ENCODE data around the gene NUBP2.
"Not testable (repeated sequence)": the region's sequence is repeated elsewhere in the genome, so short reads cannot be mapped to it uniquely, and the experiment has no call there.

The NUBP2 gene

DNA sequence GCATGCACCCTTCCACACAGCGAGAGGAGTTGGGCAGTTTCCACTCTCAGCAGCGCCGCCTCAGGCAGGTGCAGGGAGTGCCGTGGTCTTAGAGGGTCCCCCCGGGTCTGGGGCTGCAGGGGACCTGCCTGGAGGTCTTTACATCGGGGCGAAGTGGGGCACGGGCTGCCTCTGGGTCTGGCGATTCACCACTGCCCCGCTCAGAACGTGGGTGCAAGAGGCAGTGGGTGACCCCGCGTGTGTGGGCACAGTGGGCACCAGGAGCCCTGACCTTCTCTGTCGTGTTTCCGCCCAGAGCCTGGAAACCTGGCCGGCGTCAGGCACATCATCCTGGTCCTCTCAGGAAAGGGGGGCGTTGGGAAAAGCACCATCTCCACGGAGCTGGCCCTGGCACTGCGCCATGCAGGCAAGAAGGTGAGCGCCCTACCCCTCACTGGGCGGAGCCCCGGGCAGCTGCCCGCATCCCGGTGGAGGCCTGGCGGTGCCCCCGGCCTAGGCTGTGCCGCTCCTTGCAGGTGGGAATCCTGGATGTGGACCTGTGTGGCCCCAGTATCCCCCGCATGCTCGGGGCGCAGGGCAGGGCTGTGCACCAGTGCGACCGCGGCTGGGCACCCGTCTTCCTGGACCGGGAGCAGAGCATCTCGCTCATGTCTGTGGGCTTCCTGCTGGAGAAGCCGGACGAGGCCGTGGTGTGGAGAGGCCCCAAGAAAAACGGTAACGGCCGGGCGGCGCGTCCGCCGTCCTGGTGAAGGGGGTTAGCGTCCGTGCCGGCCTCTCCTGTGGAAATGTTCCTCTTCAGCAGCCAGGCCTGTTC, 3.7 kb downstream of the NUBP2 start:
- no peak for DNase-seq (ENCODE audit: low read depth)

GRCh38 chr16:1787056-1787321, 4.2 kb downstream of the NUBP2 start:
- no peak for DNase-seq (ENCODE audit: low read depth)

DNA sequence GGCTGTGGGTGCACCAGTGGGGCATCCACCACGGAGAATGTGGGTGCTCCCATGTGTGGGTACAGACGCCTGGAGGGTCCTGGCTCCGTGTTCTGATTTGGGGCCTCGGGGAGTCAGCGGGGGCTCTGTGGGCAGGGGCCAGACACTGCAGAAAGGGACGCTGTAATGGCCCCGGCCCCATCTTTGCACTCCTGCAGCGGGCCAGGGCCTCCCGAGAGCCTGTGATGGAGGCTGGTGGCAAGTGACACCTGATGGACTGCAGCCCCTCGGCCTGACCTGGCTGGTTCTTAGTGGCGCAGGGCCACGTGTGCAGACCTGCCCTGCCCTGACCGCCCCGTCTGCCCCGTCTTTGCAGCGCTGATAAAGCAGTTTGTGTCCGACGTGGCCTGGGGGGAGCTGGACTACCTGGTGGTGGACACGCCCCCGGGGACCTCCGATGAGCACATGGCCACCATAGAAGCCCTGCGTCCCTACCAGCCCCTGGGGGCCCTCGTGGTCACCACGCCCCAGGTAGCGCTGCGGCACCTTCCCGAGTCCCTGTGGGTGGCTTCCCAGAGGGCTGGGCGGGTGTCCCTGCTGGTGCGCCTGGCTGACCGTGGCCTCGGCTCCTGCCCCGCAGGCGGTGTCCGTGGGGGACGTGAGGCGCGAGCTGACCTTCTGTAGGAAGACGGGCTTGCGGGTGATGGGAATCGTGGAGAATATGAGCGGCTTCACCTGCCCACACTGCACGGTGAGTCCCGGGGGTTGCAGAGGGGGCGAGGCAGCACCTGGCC, 4.7 kb downstream of the NUBP2 start:
- DNase-seq (ENCODE audit: low read depth) = no peak

- no peak for DNase-seq (ENCODE audit: low read depth)
Measured at GRCh38 chr16:1788095-1788707, 5.4 kb downstream of the NUBP2 start.

GRCh38 chr16:1788708-1789100, 5.9 kb downstream of the NUBP2 start:
- DNase-seq (ENCODE audit: low read depth) = no peak

DNA sequence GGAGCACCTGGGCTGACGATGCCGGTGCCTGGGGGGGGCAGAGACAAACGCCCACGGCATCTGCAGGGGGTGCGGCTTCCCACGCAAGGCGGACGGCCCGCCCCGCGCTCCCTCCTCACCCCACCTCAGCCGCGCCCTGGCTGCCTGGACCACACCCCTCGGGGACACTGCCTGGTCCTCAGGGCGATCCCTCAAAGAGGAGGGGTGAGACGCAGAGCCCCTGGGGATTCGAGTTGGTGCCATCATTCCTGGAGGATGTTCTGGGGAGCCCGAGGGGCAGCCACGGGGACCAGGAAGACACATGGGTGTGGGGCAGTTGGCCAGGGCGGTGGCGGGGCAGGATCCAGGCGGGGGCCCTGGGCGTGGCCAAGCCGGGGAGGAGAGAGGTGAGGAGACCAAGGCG, 6.9 kb downstream of the NUBP2 start:
- DNase-seq (ENCODE audit: low read depth) = no peak

DNA sequence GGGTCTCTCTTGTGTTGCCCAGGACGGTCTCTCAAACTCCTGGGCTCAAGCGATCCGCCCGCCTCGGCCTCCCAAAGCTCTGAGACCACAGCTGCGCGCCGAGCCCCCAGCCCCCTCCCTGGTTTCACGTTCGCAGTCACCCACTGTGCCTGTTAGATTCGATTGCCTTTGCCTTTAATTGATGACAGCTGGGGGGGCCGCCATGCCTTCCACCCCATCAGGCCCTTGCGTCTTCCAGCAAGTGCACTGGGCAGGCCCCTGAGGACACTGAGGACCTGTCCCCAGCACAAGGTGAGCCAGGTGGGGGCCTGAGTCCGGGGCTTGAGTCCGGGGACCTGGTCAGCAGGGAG, 7.5 kb downstream of the NUBP2 start:
- DNase-seq (ENCODE audit: low read depth) = no peak

- no peak for DNase-seq (ENCODE audit: low read depth)
Measured at GRCh38 chr16:1790611-1791255, 8.0 kb downstream of the NUBP2 start.

DNA sequence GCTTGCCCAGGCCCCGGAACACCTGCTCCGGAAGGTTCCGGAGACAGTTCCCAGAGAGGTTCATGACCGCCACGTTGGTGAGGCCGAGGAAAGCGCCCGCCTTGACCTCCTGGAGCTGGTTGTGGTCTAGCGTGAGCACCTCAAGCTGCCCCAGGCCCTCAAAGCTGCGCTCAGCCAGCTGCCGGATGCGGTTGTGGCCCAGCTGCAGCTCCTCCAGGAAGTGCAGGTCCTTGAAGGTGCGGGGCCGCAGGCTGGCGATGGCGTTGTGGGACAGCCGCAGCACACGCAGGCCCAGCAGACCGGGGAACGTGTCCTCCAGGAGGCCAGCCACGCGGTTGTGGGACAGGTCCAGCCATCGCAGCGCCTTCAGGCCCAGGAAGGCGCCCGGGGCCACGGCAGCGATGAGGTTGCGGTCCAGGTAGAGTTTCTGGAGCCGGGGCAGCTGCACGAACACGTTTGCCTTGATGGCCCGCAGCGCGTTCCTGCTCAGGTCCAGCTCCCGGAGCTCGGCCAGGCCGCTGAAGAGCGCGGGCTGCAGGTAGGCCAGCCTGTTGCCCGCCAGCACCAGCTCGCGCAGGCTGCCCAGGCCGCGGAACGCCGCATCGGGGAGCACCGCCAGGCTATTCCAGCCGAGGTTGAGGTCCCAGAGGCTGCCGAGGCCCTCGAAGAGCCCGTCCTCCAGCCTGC, 8.6 kb downstream of the NUBP2 start:
- DNase-seq (ENCODE audit: low read depth) = no peak

DNA sequence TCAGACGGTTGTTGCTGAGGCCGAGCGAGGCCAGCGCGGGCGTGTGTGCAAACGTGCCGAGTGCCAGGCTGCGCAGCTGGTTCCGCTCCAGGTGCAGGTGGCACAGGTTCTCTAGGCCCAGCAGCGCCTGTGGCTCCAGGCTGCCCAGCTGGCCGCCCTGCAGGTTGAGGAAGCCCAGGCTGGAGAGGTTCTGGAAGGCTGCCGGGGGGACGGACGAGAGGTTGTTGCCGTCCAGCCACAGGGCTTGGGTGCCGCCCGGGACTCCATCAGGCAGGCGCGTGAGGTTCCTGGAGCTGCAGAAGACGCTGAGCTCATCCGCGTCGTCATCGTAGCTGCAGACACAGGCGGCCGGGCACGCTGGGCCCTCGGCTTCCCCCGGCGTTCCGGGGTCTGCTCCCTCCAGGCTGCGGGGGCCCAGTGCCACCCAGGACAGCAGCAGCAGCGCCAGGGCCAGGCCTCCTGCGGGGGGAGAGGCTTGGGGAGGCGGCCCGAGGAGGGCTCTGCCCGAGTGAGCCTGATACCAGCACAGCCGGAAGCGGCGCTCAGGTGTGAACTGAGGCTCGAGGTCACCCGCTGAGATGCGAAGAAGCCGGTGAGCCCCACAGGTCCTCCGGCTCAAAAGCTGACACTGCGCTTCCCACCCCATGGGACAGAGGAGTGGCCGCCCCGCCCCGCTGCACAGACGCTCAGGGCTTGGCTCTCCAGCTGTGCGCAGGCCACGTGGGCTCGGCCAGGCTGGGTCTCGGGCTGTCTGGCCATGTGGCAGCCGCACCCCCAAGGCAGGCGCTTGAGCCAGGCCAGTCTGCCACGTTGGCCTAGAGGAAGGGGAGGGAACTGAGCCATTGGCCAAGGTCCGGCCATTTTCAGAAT, 9.4 kb downstream of the NUBP2 start:
- DNase-seq (ENCODE audit: low read depth) = no peak

GRCh38 chr16:1792836-1793577, 10.2 kb downstream of the NUBP2 start:
- no peak for DNase-seq (ENCODE audit: low read depth)

GRCh38 chr16:1793578-1794220, 10.9 kb downstream of the NUBP2 start, which contains the start of gene IGFALS:
Gene IGFALS, minus strand, starts transcription at chr16:1793705. Its CDS starts 53 bp downstream, at chr16:1793652.
- no peak for DNase-seq (ENCODE audit: low read depth)

- no peak for DNase-seq (ENCODE audit: low read depth)
Measured at GRCh38 chr16:1794221-1794871, 11.6 kb downstream of the NUBP2 start.

DNA sequence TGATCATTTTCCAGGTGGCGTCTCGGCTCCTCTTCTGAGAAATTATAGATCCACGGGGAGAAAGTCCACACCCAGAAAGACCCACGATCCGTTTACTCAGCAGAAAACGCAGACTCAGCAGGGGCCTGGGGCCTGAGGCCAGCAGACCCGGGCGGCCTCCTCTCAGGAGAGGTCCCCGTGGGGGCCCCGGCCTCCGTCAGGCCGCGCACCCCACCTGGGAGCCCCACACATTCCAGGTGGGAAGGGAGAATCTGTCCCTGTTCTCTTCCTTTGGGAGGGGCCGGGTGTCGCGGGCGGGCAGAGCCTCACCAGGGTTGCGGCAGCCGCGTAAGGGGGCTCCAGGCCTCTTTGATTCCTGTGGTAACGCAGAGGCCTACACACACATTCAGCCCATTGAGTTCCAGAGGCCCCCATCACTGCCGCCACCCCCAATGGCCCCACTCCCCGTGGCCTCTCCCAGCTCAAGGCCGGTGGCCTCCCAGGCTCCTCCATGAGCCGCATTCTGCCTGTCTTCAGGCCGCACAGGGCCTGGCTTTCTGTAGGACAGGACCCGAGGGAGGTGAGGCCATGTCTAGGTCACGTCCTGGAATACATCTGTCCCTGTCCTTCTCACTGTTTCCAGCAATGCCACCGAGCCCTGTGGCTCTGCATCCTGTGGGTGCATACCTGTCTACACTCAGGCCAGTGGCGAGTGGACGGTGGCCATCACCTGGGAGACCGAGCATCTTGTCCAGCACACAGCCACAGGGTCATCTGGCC, 12.3 kb downstream of the NUBP2 start:
- DNase-seq (ENCODE audit: low read depth) = no peak

- DNase-seq (ENCODE audit: low read depth) = not testable (repeated sequence)
Measured at GRCh38 chr16:1799263-1799662, 16.5 kb downstream of the NUBP2 start.

DNA sequence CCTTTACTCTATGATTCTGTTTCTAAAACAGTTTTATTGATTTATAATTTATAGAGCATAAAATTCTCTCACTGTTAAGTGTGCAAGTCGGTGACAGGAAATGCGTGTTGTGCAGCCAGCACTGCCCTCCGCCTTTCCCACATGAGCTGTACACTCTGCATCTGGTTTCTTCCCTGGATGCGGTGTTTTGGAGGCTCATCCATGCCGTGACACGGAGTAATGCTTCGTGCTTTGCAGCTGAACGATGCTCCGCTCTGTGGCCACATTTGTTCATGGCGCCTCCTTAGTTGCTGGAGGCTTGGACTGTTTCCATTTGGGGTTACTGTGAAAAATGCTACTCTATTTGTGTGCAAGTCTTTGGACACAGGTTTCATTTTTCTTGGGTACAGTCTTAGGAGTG, 17.9 kb downstream of the NUBP2 start:
- DNase-seq (ENCODE audit: low read depth) = no peak

- DNase-seq (ENCODE audit: low read depth) = no peak
Measured at GRCh38 chr16:1807626-1808025, 24.9 kb downstream of the NUBP2 start.

DNA sequence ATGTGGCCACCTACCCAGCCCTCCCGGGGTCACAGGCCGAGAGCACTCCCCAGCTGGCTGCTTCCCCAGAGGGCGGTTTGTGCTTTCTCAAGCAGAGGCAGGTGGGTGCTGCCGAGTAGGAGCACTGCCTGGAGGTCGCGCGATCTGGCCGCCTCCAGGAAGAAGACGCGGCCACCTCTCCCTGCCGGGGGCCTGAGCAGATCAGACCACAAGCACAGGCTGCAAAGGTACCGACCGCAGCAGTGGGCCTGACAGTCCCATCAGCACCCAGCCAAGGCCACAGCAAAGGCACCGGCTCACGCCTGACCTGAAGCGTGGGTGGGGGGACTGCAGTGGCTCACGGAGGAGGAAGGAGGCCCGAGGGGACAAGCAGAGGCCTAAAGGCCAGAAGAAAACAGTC, 25.9 kb downstream of the NUBP2 start:
- no peak for DNase-seq (ENCODE audit: low read depth)

Measured in stimulated activated CD4-positive, alpha-beta T cell treated with anti-CD3 and anti-CD28 coated beads, Interleukin-2, amount 100 ng/mL, for 4 hours (primary cell).